ENCODE measurements around the gene AP5M1.
A peak's percentile ranks its signal among the peaks of the same experiment; 100 is the strongest.
"Not testable (repeated sequence)": the region's sequence is repeated elsewhere in the genome, so short reads cannot be mapped to it uniquely, and the experiment has no call there.

The AP5M1 gene, protein sequence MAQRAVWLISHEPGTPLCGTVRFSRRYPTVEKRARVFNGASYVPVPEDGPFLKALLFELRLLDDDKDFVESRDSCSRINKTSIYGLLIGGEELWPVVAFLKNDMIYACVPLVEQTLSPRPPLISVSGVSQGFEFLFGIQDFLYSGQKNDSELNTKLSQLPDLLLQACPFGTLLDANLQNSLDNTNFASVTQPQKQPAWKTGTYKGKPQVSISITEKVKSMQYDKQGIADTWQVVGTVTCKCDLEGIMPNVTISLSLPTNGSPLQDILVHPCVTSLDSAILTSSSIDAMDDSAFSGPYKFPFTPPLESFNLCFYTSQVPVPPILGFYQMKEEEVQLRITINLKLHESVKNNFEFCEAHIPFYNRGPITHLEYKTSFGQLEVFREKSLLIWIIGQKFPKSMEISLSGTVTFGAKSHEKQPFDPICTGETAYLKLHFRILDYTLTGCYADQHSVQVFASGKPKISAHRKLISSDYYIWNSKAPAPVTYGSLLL

DNA sequence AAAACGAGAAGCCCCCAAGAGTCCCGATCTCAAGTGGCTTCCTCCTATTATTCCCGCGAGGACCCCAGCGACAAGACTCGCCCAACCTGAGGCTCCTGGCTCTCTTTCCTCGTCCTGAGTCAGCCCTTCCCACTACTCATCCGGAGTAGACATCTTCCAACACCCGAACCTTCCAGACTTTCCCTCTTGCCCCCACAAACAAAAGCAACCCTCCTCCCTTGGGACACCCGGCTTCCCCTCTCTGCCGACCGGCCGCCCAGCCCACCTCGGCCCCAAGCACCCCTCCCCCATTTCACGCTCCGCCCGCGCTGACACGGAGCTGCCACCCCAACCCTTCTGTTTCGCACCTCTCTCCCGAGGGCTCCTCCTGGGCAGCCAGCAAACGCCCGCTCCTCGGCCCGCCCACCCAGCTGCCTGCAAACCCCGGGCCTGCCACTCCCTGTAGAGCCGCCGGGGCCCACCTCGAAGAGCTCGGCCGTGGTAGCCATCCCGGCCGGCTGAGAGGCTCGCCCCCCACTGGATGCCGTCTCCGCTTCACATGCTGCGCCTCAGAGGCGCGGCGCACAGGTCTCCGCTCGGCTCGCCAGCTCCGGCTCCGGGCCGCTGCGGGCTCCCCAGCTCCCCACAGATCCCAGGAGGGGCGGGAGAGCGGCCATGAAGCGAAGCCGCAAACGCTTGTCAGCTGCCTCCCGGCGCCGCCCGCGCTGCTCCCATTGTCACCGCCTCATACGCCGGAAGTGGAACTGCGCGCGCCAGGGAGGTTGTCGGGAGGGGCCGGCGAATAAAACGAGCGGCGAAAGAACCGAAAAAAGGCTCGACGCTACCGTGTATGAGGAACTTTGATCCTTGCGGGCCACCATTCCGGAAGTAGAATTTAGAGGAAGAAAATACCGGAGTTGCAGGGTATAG lies at the start of gene AP5M1, which contains the start of gene EXOC5:
AP5M1 (plus strand) TSS at position 811 of the 909 bp plus-strand sequence. CDS start 344 bp downstream, outside the sequence.
EXOC5 (minus strand) TSS at position 745 of the 909 bp plus-strand sequence; CDS start at position 488, 257 bp downstream.
- DNase-seq (ENCODE audit: extremely low read depth, low read depth): peak; percentile 79
- H3K4me3 ChIP-seq (replicated peaks; ENCODE audit: low read depth, low read length): peak within 1 kb of the TSS; percentile 91
- TF ChIP-seq, protein P1, sequence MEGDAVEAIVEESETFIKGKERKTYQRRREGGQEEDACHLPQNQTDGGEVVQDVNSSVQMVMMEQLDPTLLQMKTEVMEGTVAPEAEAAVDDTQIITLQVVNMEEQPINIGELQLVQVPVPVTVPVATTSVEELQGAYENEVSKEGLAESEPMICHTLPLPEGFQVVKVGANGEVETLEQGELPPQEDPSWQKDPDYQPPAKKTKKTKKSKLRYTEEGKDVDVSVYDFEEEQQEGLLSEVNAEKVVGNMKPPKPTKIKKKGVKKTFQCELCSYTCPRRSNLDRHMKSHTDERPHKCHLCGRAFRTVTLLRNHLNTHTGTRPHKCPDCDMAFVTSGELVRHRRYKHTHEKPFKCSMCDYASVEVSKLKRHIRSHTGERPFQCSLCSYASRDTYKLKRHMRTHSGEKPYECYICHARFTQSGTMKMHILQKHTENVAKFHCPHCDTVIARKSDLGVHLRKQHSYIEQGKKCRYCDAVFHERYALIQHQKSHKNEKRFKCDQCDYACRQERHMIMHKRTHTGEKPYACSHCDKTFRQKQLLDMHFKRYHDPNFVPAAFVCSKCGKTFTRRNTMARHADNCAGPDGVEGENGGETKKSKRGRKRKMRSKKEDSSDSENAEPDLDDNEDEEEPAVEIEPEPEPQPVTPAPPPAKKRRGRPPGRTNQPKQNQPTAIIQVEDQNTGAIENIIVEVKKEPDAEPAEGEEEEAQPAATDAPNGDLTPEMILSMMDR (IDR thresholded peaks at IDR 0.05; ENCODE audit: low read depth, low read length, missing control alignments): no peak

DNA sequence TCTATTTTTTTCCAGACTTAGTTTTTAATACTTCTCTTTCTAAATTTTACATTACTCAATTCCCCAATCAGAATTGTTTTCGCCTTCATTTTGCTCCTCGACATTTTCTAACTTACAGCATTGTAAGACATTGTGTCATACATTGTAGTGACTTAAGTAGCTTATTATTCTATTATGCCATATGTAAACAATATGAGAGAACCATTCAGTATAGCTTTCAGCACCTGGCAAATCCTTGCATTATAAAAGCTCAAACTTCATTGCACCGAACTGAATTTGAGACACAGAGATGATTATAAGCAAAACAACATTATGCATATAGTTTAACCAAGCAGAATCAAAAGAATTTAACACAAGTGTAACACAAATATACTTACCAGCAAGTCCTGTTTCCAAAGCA lies 46.8 kb upstream of the AP5M1 start:
- H3K4me3 ChIP-seq (replicated peaks; ENCODE audit: low read depth, low read length): no peak overlapping the region
- DNase-seq (ENCODE audit: extremely low read depth, low read depth): no peak
- TF ChIP-seq, protein P1 (IDR thresholded peaks at IDR 0.05; ENCODE audit: low read depth, low read length, missing control alignments): no peak

DNA sequence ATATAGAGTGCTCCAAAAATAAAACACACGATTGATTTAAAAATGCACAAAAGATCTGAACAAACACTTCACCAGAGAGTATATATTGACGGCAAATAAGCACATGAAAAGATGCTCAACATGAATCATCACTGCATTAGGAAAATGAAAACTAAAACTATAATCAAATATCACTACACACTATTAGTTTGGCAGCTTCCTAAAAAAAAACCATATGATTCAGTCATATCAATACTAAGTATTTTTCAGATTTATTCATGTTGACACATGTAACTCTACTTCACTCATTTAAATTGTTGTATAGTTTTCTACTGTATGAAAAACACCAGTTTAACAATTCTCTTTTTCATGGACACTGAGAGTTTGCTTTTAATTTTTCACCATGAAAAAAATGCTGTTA lies 41.7 kb upstream of the AP5M1 start:
- no peak overlapping the region for H3K4me3 ChIP-seq (replicated peaks; ENCODE audit: low read depth, low read length)
- DNase-seq (ENCODE audit: extremely low read depth, low read depth): no peak
- TF ChIP-seq, protein P1 (IDR thresholded peaks at IDR 0.05; ENCODE audit: low read depth, low read length, missing control alignments): no peak

DNA sequence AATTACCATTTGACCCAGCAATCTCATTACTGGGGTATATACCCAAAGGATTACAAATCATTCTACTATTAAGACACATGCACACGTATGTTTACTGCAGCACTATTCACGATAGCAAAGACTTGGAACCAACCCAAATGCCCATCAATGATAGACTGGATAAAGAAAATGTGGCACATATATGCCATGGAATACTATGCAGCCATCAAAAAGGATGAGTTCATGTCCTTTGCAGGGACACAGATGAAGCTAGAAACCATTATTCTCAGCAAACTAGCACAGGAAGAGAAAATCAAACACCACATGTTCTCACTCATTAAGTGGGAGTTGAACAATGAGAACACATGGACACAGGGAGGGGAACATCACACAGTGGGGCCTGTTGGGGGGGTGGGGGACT lies 40.5 kb upstream of the AP5M1 start:
- not testable (repeated sequence) for DNase-seq (ENCODE audit: extremely low read depth, low read depth); H3K4me3 ChIP-seq (replicated peaks; ENCODE audit: low read depth, low read length)

DNA sequence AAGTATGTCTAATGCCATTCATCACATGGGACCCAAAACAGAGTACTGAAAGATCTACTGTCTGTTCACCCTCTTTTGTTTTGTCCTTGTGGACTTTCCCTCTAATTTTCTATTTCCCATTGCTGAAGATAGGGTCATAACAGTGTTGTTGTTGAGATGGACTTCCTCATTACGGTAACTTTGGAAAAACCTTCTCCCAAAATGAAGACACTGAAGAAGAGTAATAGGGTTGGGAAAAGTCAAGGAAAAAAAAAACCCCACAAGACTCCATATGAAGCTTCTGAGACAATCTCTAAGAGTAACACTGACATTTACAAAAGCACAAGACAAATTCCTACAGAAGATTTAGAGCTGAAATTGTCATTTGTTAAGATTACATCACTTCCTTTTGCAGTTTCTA lies 36.8 kb upstream of the AP5M1 start:
- no peak for DNase-seq (ENCODE audit: extremely low read depth, low read depth)
- H3K4me3 ChIP-seq (replicated peaks; ENCODE audit: low read depth, low read length): no peak overlapping the region
- TF ChIP-seq, protein P1 (IDR thresholded peaks at IDR 0.05; ENCODE audit: low read depth, low read length, missing control alignments): no peak

DNA sequence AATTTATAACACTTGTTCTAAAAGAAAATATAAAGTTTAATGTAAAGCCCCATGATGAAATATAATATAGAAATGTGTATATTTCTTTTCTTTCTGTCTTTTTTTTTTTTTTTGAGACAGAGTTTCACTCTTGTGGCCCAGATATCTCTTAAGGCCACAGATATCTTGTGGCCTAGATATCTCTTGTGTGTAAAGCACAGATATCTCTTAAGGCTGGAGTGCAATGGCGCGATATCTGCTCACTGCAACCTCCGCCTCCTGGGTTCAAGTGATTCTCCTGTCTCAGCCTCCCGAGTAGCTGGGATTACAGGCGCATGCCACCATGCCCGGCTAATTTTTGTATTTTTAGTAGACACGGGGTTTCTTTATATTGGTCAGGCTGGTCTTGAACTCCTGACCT lies 28.7 kb upstream of the AP5M1 start:
- not testable (repeated sequence) for DNase-seq (ENCODE audit: extremely low read depth, low read depth); H3K4me3 ChIP-seq (replicated peaks; ENCODE audit: low read depth, low read length)

DNA sequence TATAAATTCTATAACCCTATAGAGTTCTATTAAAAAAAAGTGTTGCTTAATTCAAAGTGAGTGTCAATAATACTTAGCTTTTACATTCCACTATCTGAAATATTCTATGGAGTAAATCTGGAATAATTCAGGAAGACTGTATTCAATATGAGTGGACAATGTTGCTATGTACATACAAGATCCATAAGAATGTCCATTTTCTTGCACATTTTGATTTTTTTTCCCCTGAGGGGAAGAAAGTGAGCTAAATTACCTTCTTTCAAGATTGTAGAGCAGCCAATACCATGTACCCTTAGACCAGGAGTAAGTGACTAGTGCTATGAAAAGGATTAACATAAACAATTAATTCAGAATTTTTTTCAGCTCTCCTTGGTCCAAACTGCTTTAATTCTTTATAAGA lies 25.5 kb upstream of the AP5M1 start:
- TF ChIP-seq, protein P1 (IDR thresholded peaks at IDR 0.05; ENCODE audit: low read depth, low read length, missing control alignments): no peak
- no peak overlapping the region for H3K4me3 ChIP-seq (replicated peaks; ENCODE audit: low read depth, low read length)
- DNase-seq (ENCODE audit: extremely low read depth, low read depth): no peak
